HG03571 (cell line): ENCODE results near the gene RMI2.
"Not testable (repeated sequence)": the region's sequence is repeated elsewhere in the genome, so short reads cannot be mapped to it uniquely, and the experiment has no call there.

Experiments
- ATAC-seq: cut with Tn5 transposase; IDR thresholded peaks from one replicate; pipeline ENCODE4 v1.9.1; 2021; ENCODE audit not compliant: unreplicated experiment

The RMI2 gene

DNA sequence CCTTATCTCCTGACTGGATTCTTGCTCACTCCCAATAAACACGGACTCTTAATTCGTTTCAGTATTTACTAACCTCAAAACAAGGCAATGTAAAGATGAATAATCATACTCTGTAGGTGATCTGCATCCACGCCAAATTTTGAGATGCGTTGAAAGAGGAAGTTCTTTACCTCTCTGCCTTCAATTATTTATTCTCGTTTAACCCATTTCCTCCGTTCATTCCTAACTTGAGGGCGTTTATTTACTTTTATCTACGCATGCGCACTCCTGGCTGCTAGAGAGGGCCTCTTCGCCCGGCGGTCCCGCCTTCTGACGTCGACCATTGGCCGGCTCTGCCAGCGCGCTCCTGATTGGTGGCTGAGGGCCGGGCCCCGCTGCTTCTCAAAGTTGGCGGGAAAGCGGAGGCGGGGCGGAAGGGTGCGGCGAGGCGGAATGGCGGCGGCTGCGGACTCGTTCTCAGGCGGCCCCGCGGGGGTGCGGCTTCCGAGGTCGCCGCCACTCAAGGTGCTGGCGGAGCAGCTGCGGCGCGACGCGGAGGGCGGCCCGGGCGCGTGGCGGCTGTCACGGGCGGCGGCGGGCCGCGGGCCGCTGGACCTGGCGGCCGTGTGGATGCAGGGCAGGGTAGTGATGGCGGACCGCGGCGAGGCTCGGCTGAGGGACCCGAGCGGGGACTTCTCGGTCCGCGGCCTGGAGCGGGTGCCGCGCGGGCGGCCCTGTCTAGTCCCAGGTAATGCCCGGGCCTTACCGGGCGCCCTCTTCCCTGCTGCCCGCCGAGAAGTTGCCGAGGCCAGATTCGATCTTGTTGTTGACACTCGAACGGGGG, at the start of gene RMI2:
RMI2 (plus strand) TSS at position 420 of the 823 bp plus-strand sequence; CDS start at position 433, 13 bp downstream.
- ATAC-seq = peak; percentile 92

GRCh38 chr16:11295672-11296071, 49.6 kb upstream of the RMI2 start:
- no peak for ATAC-seq

DNA sequence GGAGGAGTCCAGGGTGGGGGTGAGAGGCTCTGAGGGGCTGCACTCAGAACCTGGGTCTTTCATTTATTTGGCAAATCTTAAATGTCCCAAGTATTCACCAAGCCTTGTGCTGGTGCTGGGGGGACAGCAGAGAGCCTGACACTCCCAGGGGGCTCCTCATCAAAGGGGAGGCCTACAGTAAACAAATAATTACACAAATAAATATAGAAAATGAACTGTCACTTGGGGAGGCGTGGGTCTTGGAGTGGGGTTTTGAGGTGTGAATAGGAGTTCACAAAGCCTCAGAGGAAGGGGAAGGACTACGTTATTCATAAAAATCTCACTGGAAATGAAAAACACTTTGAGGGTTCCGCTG, 48.9 kb upstream of the RMI2 start:
- ATAC-seq = no peak

DNA sequence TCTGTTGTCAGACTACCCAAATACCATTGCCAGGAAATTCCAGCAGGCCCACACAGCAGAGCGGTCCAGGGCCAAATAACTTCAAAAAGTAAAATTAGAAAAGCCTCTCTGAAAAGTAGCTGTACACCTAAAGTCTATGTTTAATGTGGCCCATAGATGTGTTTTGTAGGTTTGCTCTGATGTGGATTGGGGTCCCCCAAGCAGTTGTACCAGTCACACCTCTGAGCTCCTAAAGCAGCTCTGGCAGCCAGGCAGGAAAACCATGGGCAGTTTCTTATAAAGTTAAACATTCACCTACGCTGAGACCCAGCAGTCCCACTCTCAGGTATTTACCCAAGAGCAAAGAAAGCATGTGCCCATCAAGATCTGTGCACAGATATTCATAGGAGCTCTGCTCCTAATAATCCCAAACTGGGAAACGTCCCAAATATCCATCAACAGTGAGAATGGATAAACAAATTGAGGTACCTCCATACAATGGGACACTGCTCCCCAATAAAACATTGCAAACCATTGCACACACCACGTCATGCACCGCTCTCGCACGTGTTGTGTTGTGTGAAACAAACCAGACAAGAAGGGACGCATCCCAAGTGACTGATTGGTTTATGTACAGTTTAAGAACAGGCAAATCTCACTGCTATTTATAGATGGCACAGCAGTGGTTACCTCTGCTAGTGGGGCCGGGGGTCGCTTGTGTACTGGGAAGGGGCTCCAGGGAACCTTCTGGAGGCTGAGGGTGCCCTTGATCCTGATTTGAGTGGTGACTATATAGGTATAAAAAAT, 48.4 kb upstream of the RMI2 start:
- ATAC-seq = no peak

DNA sequence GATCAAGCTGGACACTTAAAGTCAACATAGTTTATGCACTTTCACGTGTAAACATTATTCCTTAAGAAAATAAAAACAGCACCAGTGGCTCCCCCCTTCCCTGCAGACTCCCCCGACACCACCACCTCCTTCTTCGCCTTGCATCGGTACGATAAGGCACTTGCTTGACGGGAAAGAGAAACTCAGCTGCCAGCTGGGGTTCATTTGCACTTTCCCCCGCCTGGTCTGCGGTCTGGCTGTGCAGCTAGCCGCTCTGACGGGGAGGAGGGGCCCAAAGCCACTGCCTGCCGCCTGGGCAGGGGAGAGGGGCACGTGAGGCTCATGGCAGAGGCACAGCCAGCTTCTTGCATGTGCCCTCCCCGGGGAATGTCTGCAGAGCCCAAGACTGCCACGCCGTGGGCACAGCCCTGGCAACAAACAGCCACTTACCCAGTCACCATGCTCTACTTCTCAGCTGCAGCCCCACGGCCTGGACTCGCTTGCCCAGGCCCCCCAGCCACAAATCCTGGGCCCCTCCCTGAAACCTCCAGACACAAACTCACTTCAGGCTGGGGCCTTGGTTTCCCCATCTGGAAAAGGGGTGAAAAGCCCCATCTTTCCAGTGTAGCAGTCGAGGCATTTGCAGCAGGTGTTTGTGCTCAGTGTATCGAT, 47.6 kb upstream of the RMI2 start:
- peak; percentile 75 for ATAC-seq

DNA sequence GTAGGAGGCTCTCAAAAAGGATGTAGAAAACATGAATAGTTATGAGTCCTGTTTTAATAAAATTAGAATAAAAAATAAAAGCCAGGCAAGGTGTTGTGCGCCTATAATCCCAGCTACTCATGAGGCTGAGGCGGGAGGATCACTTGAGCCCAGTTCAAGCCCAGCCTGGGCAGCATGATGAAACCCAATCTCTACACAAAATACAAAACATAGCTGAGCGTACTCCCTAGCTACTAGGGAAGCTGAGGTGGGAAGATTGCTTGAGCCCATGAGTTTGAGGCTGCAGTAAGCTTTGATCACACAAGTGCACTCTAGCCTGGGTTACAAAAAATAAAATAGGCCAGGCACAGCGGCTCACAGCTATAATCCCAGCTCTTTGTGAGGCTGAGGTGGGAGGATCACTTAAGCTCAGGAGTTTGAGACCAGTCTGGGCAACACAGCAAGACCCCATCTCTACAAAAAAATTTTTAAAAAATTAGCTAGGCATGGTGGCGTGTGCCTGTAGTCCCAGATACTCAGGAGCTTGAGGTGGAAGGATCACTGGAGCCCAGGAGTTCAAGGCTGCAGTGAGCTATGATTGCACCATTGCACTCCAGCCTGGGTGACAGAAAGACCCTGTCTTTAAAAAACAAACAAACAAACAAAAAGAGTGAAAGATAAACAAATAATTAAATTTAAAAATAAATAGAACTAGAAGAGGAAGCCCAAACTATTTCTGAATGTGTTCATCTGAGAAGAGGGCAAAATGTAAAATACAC, 46.9 kb upstream of the RMI2 start:
- no peak for ATAC-seq

DNA sequence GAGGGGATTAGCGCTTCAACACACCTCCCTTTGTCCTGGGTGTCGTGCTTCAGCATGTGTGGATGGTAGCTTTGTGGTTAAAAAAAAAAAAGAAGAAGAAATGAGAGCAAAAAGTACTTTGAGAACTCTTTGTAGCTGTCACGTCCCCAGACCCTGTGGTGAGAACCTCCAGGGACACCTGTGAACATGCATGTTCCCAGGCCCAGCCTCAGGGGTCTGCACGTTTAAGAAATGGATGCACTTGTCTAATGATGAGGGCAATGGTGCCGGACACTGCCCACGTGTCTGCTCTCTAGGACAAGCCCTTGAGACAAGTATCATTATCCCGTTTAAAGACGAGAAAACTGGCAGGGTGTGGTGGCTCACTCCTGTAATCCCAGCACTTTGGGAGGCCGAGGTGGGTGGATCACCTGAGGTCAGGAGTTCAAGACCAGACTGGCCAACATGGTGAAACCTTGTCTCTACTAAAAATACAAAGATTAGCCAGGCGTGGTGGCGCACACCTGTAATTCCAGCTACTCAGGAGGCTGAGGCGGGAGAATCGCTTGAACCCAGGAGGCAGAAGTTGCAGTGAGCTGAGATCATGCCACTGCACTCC, 46.2 kb upstream of the RMI2 start:
- not testable (repeated sequence) for ATAC-seq

DNA sequence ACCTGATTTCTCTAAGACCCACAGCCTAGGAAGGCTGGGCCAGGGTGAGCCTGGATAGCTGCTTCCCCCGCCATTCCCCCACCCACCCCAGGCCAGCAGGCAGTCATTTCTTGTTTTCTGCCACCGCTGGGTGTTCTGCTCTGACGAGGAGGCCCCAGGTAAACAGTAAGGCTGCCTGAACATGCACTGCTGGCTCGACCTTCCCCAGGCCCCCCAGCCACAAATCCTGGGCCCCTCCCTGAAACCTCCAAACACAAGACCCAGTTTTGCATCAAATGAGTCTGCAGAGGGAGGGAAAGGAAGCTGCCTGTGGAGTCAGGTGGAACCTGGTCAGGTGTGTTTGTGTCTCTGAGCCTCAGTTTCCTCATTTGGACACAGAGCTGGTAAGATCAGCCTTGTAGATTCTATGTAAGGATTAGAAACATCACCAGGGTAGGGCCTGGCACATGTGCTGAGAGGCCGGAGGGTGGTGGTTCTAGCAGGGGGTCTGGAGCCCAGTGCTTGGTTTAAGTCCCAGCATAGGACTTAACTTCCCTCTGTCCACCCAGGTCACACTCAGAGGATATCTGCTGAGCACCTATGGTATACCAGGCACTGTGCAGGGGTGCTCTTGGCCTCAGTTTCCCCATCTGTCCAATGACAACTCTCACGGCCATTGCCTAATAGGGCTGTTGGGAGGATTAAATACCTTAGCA, 45.2 kb upstream of the RMI2 start:
- ATAC-seq = no peak

DNA sequence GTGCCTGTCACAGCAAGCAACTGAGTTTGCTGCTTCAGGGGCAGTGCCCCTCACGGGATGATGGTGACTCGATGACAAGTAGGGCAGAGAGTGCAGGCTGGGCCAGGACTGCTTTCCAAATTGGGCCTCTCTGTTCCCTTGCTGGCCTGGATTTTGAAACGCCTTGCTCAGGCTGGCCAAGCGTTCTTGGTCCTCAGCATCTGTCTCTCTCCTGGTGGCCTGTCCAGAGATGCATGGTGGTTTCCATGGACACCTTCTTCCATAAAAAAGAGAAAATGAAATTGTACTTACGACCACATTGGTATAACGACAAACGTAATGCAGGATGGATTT, 44.7 kb upstream of the RMI2 start:
- no peak for ATAC-seq

- ATAC-seq = no peak
Observed at GRCh38 chr16:11301645-11302501, 43.4 kb upstream of the RMI2 start.

- no peak for ATAC-seq
Observed at GRCh38 chr16:11302977-11303376, 42.3 kb upstream of the RMI2 start.

DNA sequence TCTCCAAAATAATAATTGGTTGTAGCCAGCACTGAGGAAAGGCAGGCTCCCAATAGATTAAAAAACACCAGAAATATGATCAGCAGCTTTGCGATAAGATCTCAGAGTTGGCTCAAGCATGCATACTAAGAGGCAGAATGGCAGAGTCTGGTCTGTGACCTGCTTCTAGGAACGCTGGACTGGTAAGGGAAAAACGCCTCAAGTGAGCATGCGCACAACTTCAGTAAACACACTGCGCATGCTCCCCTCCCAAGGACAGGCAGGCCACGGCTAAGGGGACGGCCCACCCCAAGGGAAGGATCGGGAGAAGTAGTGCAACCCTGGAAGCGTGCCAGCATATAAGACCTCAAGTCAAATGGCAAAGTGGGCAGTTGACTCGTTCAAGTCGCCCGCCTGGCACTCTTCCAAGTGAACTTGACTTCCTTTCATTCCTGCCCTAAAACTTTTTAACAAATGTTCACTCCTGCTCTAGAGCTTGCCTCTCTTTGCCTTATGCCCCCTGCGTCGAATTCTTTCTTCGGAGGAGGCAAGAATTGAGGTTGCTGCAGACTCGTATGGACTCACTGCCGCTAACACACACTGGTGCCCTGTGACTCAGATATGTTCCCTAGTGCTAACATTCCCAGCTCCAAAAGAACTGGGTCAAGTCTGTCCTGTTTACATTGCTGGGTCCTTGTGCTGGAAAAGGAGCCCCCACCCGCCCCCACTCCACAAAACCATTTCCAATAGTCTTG, 41.7 kb upstream of the RMI2 start:
- ATAC-seq = no peak

DNA sequence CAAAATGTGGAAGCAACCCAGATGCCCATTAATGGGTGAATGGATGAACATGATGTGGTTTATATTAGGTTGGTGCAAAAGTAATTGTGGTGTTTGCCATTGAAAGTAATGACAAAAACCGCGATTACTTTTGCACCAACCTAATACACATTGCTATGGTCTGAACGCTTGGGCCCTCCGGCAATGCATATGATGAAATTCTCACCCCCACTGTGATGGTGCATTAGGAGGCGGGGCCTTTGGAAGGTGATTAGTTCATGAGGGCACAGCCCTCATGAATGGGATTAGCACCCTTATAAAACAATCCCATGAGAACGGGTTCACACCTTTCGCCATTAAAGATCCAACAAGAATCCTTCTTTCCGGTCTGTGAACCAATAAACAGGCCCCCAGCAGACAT, 38.9 kb upstream of the RMI2 start:
- no peak for ATAC-seq

DNA sequence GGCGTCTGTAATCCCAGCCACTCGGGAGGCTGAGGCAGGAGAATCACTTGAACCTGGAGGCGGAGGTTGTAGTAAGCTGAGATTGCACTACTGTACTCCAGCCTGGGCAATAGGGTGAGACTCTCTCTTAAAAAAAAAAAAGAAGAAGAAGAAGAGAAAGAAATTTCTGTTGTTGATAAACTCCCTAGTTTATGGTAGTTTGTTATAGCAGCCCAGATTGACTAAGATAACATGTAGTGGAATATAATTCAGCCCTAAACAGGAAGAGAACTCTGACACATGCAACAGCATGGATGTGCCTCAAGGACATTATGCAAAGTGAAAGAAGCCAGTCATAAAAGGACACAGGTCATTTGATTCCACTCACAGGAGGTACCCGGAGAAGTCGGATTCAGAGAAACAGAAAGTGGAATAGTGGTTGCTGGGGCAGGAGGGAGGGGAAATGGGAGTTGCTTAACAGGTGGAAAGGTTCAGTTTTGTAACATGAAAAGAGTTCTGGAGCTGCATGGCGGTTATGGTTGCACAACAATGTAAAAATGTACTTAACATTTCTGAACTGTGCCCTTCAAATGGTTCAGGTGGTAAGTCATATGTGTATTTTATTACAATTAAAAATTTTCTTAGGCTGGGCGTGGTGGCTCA, 38.1 kb upstream of the RMI2 start:
- ATAC-seq = no peak

DNA sequence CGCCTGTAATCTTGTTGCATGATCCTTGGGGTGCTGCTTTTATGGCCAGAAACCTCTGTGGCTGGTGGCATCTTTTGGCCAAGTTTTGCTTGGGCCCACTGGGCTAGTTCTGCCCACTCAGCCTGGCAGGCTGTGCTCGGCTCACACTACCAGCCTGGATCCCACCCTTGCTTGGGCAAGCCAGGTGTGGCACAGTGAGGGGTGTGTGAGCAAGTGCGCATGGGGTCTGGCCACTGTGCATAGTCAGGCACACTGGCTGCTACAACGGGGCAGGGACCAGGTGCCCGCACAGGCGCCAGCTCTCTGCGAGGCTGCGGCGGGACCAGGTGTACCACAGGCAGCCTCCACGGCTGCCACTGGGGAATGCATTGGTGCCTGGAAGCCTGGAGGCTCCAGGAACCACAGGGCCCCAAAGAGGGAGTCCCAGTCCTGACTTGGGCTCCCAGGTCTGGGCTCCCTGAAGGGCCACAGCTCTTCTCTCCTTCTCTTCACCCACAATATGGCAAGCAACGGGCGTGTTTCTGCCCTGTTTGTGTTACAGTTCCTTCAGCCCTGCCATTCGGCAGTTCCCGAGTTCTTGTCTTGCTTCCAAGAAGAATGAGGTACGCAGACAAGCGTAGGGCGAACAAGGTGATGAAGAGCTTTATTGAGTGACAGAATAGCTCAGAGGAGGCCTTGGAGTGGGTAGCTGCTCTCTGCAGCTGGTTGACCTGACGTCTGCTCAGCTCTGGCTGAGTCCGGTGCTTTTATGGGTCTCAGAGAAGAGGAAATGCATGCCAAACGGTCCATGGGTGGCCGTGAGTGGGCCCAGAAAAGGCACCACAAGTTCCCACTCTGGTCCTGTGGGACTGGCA, 37.4 kb upstream of the RMI2 start:
- ATAC-seq = no peak

DNA sequence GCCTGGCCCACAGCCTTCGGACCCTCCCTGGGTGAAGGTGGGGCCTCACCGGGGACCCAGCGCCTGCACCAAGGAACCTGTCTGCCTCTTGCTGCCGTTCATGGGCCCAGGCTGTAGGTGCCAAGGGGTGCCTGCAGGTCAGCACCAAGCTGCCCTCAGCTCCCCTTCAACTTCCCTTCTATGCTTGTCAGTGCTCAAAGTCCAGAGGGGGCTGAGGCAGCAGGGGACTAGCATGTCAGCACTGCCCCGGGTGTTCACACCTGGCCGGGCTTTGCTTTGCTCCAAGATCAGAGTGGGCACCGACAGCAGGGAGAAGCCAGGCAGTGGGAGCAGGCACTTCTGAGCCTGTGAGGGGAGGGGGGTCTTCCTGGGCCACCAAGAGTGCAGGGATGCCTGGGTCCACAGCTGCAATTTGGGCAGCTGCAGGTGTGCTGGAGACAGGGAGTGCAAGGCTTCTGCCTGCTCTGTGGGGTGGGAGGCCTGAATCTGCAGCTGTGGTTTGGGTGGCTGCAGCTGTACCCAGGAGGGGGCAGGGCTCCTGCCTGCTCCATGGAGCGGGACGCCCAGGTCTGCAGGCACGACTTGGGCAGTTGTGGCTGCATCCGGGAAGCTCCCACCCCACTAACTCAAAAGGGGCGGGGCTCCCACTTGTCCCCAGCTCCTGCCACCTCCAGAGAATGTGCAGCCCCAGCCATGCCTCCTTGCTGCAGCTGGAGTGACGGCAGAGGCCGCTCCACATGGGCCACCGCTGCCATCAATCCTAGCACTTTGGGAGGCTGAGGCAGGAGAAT, 36.6 kb upstream of the RMI2 start:
- no peak for ATAC-seq
